B cell (primary cell): ENCODE data around the gene ATP5MC2. TPM values are rescaled to one million over a fixed set of nuclear protein-coding genes. Genes with fewer than 3 reads are reported as not detected.

Experiments used
- ATAC-seq: fragments of 200-7000 bp; cut with Tn5 transposase; one replicate; pipeline ENCODE4 v1.10.0; 2021; ENCODE audit warnings: low read depth, mild to moderate bottlenecking, moderate number of reproducible peaks, moderate library complexity
- CTCF ChIA-PET: fragments of 350-600 bp; sonication (Branson Sonifier 250); formaldehyde crosslinking; loops from one replicate; lab custom pipeline; 2021; ENCODE audit warnings: antibody characterized with exemption, inconsistent platforms; lab: Charles Lee
- POLR2A ChIA-PET: fragments of 350-600 bp; sonication (Branson Sonifier 250); formaldehyde crosslinking; loops from one replicate; lab custom pipeline; 2021; ENCODE audit warnings: antibody characterized with exemption; lab: Charles Lee
- DNase-seq: peaks from one replicate; pipeline ENCODE4 v3.0.0; 2013
- H2AFZ ChIP-seq: 2 replicates; pipeline ENCODE4 v1.6.1; 2012; ENCODE audit warnings: mild to moderate bottlenecking, low read depth, low read length; ENCODE audit not compliant: insufficient read depth, poor library complexity, severe bottlenecking
- H3K27ac ChIP-seq, 2 donors: 1 replicate in 1 of 2; 2 replicates in 1 of 2; pipeline ENCODE4 v1.5.1; 2012 to 2013; ENCODE audit warnings: low read length in 2 of 2, mild to moderate bottlenecking in 2 of 2, moderate library complexity in 1 of 2
- H3K27me3 ChIP-seq, 4 experiments: fragments of 200-600 bp in 1 of 4; sonication (generic) in 1 of 4; replicated peaks in 1 of 4; 1 replicate in 2 of 4; 2 replicates in 2 of 4; pipeline versions ENCODE4 v1.6.1 to v1.7.0; 2013 to 2016; ENCODE audit warnings: low read length in 3 of 4, mild to moderate bottlenecking in 2 of 4, mixed read lengths in 1 of 4, moderate library complexity in 1 of 4; ENCODE audit not compliant: insufficient read depth in 4 of 4, control insufficient read depth in 3 of 4; ENCODE audit errors: control extremely low read depth in 1 of 4
- H3K36me3 ChIP-seq, 2 experiments: replicated peaks in 1 of 2; 1 replicate in 1 of 2; 2 replicates in 1 of 2; pipeline versions ENCODE4 v1.6.1 to v1.7.1; 2013; ENCODE audit warnings: low read length in 1 of 2; ENCODE audit not compliant: insufficient read depth in 2 of 2, control insufficient read depth in 1 of 2; ENCODE audit errors: control extremely low read depth in 1 of 2, extremely low read depth in 1 of 2
- H3K4me1 ChIP-seq, 2 donors: fragments of 200-600 bp in 1 of 2; sonication (generic) in 1 of 2; 1 replicate in 1 of 2; 2 replicates in 1 of 2; pipeline versions ENCODE4 v1.5.1 to v1.6.1; 2013 to 2017; ENCODE audit warnings: low read length in 2 of 2; ENCODE audit not compliant: control insufficient read depth in 2 of 2, insufficient read depth in 2 of 2
- H3K4me2 ChIP-seq: replicated peaks from 2 replicates; pipeline ENCODE3; 2012; ENCODE audit warnings: mild to moderate bottlenecking, low read depth, low read length; ENCODE audit not compliant: poor library complexity, severe bottlenecking
- H3K4me3 ChIP-seq, 5 experiments: fragments of 200-600 bp in 1 of 5; sonication (generic) in 1 of 5; 1 replicate in 3 of 5; 2 replicates in 2 of 5; pipeline versions ENCODE4 v1.5.1 to v1.7.0; 2011 to 2016; ENCODE audit warnings: low read length in 4 of 5, mild to moderate bottlenecking in 4 of 5, low read depth in 2 of 5, control low read depth in 1 of 5, moderate library complexity in 1 of 5; ENCODE audit not compliant: insufficient read depth in 1 of 5; ENCODE audit errors: control extremely low read depth in 1 of 5, extremely low read depth in 1 of 5
- H3K79me2 ChIP-seq: fragments of 200-600 bp; sonication (generic); one replicate; pipeline ENCODE4 v1.6.0; 2016; ENCODE audit warnings: low read length; ENCODE audit not compliant: control insufficient read depth, insufficient read depth
- H3K9ac ChIP-seq: fragments of 200-600 bp; sonication (generic); 2 replicates; pipeline ENCODE4 v1.6.1; 2017; ENCODE audit warnings: mild to moderate bottlenecking, low read length, moderate library complexity
- H3K9me3 ChIP-seq, 3 donors: one replicate each; pipeline versions ENCODE4 v1.6.1 to v1.7.1; 2013; ENCODE audit warnings: low read length in 2 of 3; ENCODE audit not compliant: control insufficient read depth in 2 of 3, insufficient read depth in 1 of 3; ENCODE audit errors: control extremely low read depth in 1 of 3
- H4K20me1 ChIP-seq: 2 replicates; pipeline ENCODE4 v1.6.0; 2012; ENCODE audit warnings: mild to moderate bottlenecking, low read length; ENCODE audit not compliant: insufficient read depth, control insufficient read depth, poor library complexity, severe bottlenecking
- H3K27ac Mint-ChIP-seq: one replicate; pipeline ENCODE4 v1.8.0; 2021; ENCODE audit warnings: mixed read lengths
- H3K27me3 Mint-ChIP-seq: one replicate; pipeline ENCODE4 v1.8.0; 2021; ENCODE audit warnings: mixed read lengths
- H3K4me1 Mint-ChIP-seq: one replicate; pipeline ENCODE4 v1.8.0; 2021; ENCODE audit warnings: mixed read lengths
- H3K4me3 Mint-ChIP-seq: one replicate; pipeline ENCODE4 v1.8.0; 2021; ENCODE audit warnings: mixed read lengths
- H3K9me3 Mint-ChIP-seq: one replicate; pipeline ENCODE4 v1.8.0; 2022; ENCODE audit warnings: mixed read lengths; ENCODE audit not compliant: insufficient read depth
- CTCF ChIP-seq: fragments of 200-600 bp; IDR thresholded peaks from one replicate; pipeline ENCODE4 v1.8.0; 2022; ENCODE audit warnings: antibody characterized with exemption, mild to moderate bottlenecking
- EZH2 ChIP-seq: IDR thresholded peaks from 2 replicates; pipeline ENCODE4 v1.6.1; 2012; ENCODE audit warnings: borderline replicate concordance, low read depth, mild to moderate bottlenecking, moderate library complexity, low read length; ENCODE audit not compliant: insufficient read depth, poor library complexity, severe bottlenecking
- WGBS: methylation state at CpG from one replicate; pipeline ENCODE4 v1.1.5; 2013; ENCODE audit warnings: missing lambda C conversion rate; ENCODE audit not compliant: insufficient coverage; 5-methylcytosine and 5-hydroxymethylcytosine counted together
- intact Hi-C: fragments of 100-400 bp; cut with micrococcal nuclease; formaldehyde crosslinking; loops from one replicate; pipeline ENCODE4 v1.10.0; 2022
- polyA plus RNA-seq: library from polyadenylated mRNA; depleted of rRNA; stranded (reverse); fragments of >200 nt; gene quantifications from 2 replicates; pipeline ENCODE4 v1.2.3, GENCODE V29; 2012
- total RNA-seq, 2 donors: library from RNA; stranded (reverse); fragments of 120-200 nt in 1 of 2; gene quantifications; 1 replicate in 1 of 2; 2 replicates in 1 of 2; pipeline versions ENCODE4 v1.2.3 to v1.2.4, GENCODE V29; 2013 to 2022

ATP5MC2 gene
- total and polyA plus RNA-seq, 2 donors (not counting 1 experiment from before 2014, with no cell fraction given), result 212 to 435 TPM

- Histone ChIP-seq H3K27me3 (no peaks in the 10 kb centered on the region), H3K9me3 (no peaks in the 10 kb centered on the region), H3K36me3 (peaks cover 0 to 4% of the 10 kb centered on the region in 2 experiments), H3K4me2 (no peak overlapping the region), H4K20me1 (no peaks in the 10 kb centered on the region), H3K4me1 (no peaks in the 10 kb centered on the region), H3K79me2 (no peaks in the 10 kb centered on the region), H2AFZ (no peak overlapping the region), H3K27ac (no peak overlapping the region), H3K4me3 (no peak overlapping the region), H3K9ac (no peak overlapping the region)
- no peak for ATAC-seq
- Mint-ChIP-seq H3K27me3 (no peaks in the 10 kb centered on the region), H3K4me1 (no peaks in the 10 kb centered on the region), H3K4me3 (no peak overlapping the region), H3K27ac (no peak overlapping the region), H3K9me3 (no peaks in the 10 kb centered on the region)
- WGBS, result no CpG with 5 or more reads among the region's 3 CpGs
- intact Hi-C loops, result no loop called here
- no peak for TF ChIP-seq EZH2
- no peak for TF ChIP-seq CTCF
- DNase-seq, result no peak
- ChIA-PET POLR2A (interaction anchor here (0.7 kb wide), 1 partner anchor 146 kb away, joined by 5 read pairs; no protein-coding TSS in a partner anchor), CTCF (no interaction called here)
These were observed 16.8 kb downstream of the ATP5MC2 start for GRCh38 chr12:53659011-53659551.

GRCh38 chr12:53657041-53657440, 18.8 kb downstream of the ATP5MC2 start:
- H3K9me3 ChIP-seq, result no peaks in the 10 kb centered on the region
- no peaks in the 10 kb centered on the region for H3K36me3 ChIP-seq
- intact Hi-C loops, result no loop called here
- no peaks in the 10 kb centered on the region for H4K20me1 ChIP-seq
- no peak overlapping the region for H2AFZ ChIP-seq
- H3K27ac ChIP-seq, result no peak overlapping the region
- Mint-ChIP-seq H3K4me3 (no peak overlapping the region), H3K27ac (no peak overlapping the region), H3K9me3 (no peaks in the 10 kb centered on the region), H3K4me1 (no peaks in the 10 kb centered on the region), H3K27me3 (no peaks in the 10 kb centered on the region)
- H3K9ac ChIP-seq, result no peak overlapping the region
- no peaks in the 10 kb centered on the region for H3K79me2 ChIP-seq
- H3K27me3 ChIP-seq, result no peaks in the 10 kb centered on the region
- H3K4me2 ChIP-seq, result no peak overlapping the region
- CTCF ChIA-PET, result no interaction called here
- POLR2A ChIA-PET, result no interaction called here
- no peaks in the 10 kb centered on the region for H3K4me1 ChIP-seq
- H3K4me3 ChIP-seq, result no peak overlapping the region
- TF ChIP-seq CTCF, result no peak
- whole genome bisulfite sequencing, result no CpG with 5 or more reads among the region's 4 CpGs
- DNase-seq, result no peak
- ATAC-seq, result no peak
